Sciatic nerve (tissue), 2 donors: ENCODE results near the gene RFX7. TPM values are rescaled to one million over a fixed set of nuclear protein-coding genes. Genes with fewer than 3 reads are reported as not detected.

Source experiments
- ATAC-seq: fragments of 200-7000 bp; cut with Tn5 transposase; one replicate; pipeline ENCODE4 v1.9.1; 2020; ENCODE audit warnings: mild to moderate bottlenecking, moderate library complexity
- DNase-seq: peaks from one replicate; pipeline ENCODE4 v3.0.0-alpha.2; 2020; ENCODE audit warnings: low spot score
- intact Hi-C: fragments of 100-400 bp; cut with DNase I; formaldehyde crosslinking; loops from one replicate; pipeline ENCODE4 v1.14.2; 2022
- total RNA-seq: library from RNA; stranded (reverse); fragmentation: NEBNext Ultra II Directional; extraction: Animal tissue kit (Norgen Biotek cat#: 25700); gene quantifications from one replicate; pipeline ENCODE4 v1.2.1, GENCODE V29; 2021
- donor health status: DM: no; HTN: no; CAD: no.
- donor health status: DM: no; HTN: no; CAD: no.

RFX7 gene
- total RNA-seq, 1 donor from 2014 or later, result 19.6 TPM

GRCh38 chr15:56077081-56077480 lies 166.6 kb downstream of the RFX7 start:
- DNase-seq (no peak), ATAC-seq (no peak)
- intact Hi-C loops, result no loop called here

GRCh38 chr15:56076640-56077039 lies 167.0 kb downstream of the RFX7 start:
- DNase-seq (no peak), ATAC-seq (no peak)
- intact Hi-C loops, result no loop called here

- ATAC-seq (no peak), DNase-seq (no peak)
- intact Hi-C loops, result no loop called here
These were observed 169.0 kb downstream of the RFX7 start for GRCh38 chr15:56074481-56075265.

DNA sequence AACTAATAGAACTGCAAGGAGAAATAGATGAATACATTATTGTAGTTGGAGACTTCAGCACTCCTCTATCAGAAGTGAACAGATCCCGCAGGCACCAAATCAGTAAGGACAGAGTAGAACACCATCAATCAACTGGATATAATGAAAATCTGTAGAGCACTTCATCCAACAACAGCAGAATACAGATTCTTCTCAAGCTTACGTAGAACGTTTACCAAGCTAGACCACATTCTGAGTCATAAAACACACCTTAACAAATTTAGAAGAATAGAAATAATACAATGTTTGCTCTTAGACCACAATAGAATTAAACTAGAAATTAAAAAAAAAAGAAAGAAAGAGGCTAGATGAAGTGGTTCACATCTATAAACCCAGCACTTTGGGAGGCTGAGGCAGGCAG lies 179.5 kb downstream of the RFX7 start:
- no peak for DNase-seq
- intact Hi-C loops, result no loop called here
- no peak for ATAC-seq

GRCh38 chr15:56059716-56060115 lies 184.0 kb downstream of the RFX7 start:
- ATAC-seq (no peak), DNase-seq (no peak)
- intact Hi-C loops, result no loop called here

DNA sequence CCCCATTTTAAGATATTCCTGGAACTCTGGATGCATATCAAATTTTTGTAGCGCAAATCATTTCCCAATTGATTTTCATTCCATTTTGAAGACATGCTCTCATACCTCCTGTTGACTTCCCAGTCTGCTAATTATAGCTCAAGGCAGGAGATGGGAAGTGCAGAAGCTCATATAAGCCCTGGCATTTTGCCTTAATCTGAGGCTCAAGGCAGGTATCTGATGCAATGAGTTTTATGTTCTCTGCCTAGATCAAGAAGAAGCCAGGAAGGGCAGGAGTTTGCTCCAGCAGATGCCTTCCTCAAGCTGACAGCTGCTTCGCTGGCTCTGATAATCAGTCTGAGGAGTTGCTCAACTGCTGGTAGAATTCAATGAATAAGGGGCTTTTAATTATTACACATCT lies 184.7 kb downstream of the RFX7 start:
- intact Hi-C loops, result no loop called here
- no peak for ATAC-seq
- no peak for DNase-seq

DNA sequence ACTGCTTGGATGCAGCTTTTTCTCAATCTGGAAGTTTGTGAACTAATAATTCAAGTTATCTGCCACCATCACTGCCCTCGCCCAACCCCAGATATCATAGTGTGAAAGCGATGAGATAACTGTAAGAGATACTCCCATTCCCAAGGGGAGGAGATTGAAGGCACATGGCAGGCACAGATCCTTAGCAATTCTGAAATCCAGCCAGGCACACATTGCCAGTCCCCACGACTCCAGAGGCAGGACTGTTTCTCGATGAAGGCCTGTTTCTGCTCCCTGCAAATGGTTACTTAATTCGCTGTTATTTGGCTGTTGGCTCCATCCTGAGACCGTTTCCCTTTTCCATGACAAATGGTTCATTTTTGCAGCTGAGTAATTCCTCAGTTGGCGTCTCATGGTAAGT lies 187.1 kb downstream of the RFX7 start:
- DNase-seq, result no peak
- no peak for ATAC-seq
- intact Hi-C loops, result no loop called here

DNA sequence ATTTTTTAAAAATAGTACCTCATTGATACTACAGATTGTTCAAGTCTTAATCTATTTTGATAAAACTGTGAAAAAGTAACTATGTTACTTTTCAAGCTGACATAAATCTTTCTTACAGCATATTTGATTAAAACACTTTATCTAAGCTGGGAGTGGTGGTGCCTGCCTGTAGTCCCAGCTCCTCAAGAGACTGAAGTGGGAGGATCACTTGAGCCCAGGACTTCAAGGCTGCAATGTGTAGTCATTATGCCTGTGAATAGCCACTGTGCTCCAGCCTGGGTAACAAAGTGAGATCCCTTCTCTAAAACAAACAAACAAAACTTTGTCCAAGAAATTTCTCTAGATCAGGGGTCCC lies 190.7 kb downstream of the RFX7 start:
- ATAC-seq (no peak), DNase-seq (no peak)
- intact Hi-C loops, result no loop called here

GRCh38 chr15:56052395-56053045 lies 191.2 kb downstream of the RFX7 start:
- DNase-seq (no peak), ATAC-seq (peak; percentile 39)
- intact Hi-C loops, result no loop called here

GRCh38 chr15:56051676-56052075 lies 192.0 kb downstream of the RFX7 start:
- intact Hi-C loops, result no loop called here
- ATAC-seq, result no peak

DNA sequence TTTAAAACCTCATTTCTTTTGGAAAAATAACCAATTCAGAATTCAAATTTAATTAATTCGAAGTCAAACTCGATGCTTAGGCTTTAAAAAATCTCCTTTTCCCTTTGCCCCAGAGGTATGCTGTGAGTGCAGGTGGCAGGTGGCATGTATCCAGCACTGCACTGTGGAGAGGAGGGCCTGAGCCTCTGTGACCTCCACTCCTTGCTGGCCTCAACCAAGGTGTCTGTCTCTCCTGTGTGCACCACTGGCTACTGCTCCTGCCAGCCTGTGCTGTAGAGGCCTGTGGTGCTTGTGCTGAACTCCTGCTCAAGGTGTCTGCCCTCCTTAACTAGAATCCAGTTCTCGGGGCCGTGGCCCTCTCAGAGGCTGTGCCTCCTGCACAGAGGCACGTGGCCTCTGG lies 194.1 kb downstream of the RFX7 start:
- no peak for DNase-seq
- no peak for ATAC-seq
- intact Hi-C loops, result no loop called here

More at GRCh38 chr15:56051676-56052075, 192.0 kb downstream of the RFX7 start:
- no peak for DNase-seq

GRCh38 chr15:56047354-56047753 lies 196.3 kb downstream of the RFX7 start:
- intact Hi-C loops, result no loop called here
- DNase-seq (no peak), ATAC-seq (no peak)

- no peak for ATAC-seq
- no peak for DNase-seq
- intact Hi-C loops, result no loop called here
These were observed 198.5 kb downstream of the RFX7 start for GRCh38 chr15:56045068-56045748.

DNA sequence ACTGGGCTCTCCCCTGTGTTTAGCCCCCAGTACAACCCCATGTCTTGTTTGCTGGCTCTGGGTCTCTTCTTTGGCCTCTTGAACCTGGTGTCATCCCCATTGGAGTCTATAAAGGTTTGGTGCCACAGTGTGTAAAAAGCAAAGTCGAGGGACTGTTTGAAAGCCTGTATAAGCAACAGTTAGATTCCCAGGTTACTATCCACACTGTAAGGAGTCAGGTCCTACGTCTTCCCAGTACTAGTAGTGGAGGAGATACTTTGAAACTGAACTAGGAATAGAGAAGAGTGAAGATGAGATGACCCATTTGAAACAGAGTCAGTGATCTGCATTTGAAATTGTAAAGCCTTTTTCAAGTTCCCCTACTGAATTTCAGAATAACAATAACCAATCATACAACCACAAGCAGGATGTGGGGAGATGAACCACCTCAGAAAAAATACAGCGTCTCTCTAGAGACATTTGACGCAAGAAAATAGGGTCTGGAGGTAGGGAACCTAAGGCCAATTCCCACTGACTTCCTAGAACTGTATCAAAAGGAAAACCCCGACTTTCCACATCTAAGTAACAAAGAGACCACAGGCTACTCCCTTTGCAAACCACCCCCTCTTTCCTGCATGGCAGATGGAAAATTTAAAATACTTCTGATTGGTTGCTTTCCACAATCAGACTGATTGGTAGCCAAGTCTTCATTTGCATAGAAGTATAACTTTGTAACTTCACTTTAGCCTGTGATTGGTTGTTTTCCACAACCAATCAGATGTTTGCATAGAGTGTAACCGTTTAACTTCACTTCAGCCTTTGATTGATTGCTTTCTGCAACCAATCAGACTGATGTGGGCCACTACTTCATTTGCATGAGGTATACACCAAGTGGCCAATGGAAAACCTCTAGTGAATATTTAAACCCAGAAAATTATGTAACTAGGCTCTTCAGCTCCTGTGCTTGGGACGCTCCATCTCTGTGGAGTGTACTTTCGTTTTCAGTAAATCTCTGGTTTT lies 200.4 kb downstream of the RFX7 start:
- no peak for ATAC-seq
- DNase-seq, result no peak
- intact Hi-C loops, result loop anchor here (5.0 kb wide), 1 partner anchor 74 kb away; no protein-coding TSS in a partner anchor

DNA sequence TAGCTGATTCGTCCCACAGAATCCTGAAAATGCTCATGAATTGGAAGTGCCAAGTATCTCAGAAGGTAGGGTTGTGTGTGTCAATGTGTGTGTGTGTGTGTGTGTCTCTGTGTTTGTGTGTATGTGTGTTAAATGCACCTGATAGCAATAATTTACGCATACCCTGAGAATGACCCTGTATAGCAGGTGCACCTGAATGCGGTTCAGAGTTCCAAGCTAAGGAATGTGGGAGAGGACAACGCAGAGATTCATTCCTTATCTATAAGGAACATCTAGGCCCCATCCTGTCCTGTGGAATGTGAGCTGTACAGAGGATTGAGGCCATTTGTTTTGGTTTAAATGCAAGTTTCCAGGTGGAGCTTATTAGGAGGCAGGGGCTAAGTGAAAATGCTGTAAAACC lies 201.2 kb downstream of the RFX7 start:
- intact Hi-C loops, result loop anchor here (5.0 kb wide), 1 partner anchor 75 kb away; no protein-coding TSS in a partner anchor
- DNase-seq, result no peak
- no peak for ATAC-seq

- no peak for DNase-seq
- ATAC-seq, result no peak
- intact Hi-C loops, result loop anchor here (5.0 kb wide), 1 partner anchor 75 kb away; no protein-coding TSS in a partner anchor
These were observed 201.6 kb downstream of the RFX7 start for GRCh38 chr15:56042031-56042430.

- intact Hi-C loops, result loop anchor here (5.0 kb wide), 1 partner anchor 77 kb away; no protein-coding TSS in a partner anchor
- DNase-seq (peak; percentile 66), ATAC-seq (peak; percentile 91)
These were observed 203.3 kb downstream of the RFX7 start for GRCh38 chr15:56040081-56041035.

GRCh38 chr15:56038707-56039106 lies 205.0 kb downstream of the RFX7 start:
- intact Hi-C loops, result no loop called here
- no peak for DNase-seq
- ATAC-seq, result no peak
